Muscle of leg (tissue), 11 donors: ENCODE results near the gene DGKG. TPM values are rescaled to one million over a fixed set of nuclear protein-coding genes. Genes with fewer than 3 reads are reported as not detected.
A peak's percentile ranks its signal among the peaks of the same experiment; 100 is the strongest.

Experiments
- DNase-seq: peaks from one replicate; pipeline ENCODE4 v3.0.0; 2013
- H3K27ac ChIP-seq: one replicate; pipeline ENCODE4 v1.5.1; 2013; ENCODE audit warnings: mild to moderate bottlenecking, low read length, control low read depth
- H3K27me3 ChIP-seq: one replicate; pipeline ENCODE4 v1.6.1; 2013; ENCODE audit warnings: low read length; ENCODE audit not compliant: control insufficient read depth, insufficient read depth
- H3K36me3 ChIP-seq: one replicate; pipeline ENCODE4 v1.6.1; 2013; ENCODE audit warnings: low read length; ENCODE audit not compliant: control insufficient read depth, insufficient read depth
- H3K4me1 ChIP-seq: one replicate; pipeline ENCODE4 v1.6.1; 2013; ENCODE audit warnings: low read length; ENCODE audit not compliant: control insufficient read depth, insufficient read depth
- H3K4me3 ChIP-seq: one replicate; pipeline ENCODE4 v1.5.1; 2013; ENCODE audit warnings: low read length, control low read depth
- H3K9me3 ChIP-seq: replicated peaks from 2 replicates; pipeline ENCODE4 v1.6.1; 2013; ENCODE audit warnings: low read depth, low read length; ENCODE audit not compliant: control insufficient read depth
- WGBS: methylation state at CpG from one replicate; pipeline ENCODE4 v1.1.5; 2013; ENCODE audit warnings: missing lambda C conversion rate; ENCODE audit not compliant: insufficient coverage; 5-methylcytosine and 5-hydroxymethylcytosine counted together
- polyA plus RNA-seq, 8 donors: library from polyadenylated mRNA; unstranded; fragments of 120-200 nt; gene quantifications; one replicate each; pipeline versions ENCODE4 v1.2.1 to v1.2.3, GENCODE V29; 2013; ENCODE audit warnings: inconsistent platforms in 1 of 8, low replicate concordance in 1 of 8; ENCODE audit not compliant: insufficient read length in 8 of 8, insufficient read depth in 1 of 8
- total RNA-seq: library from RNA; stranded (reverse); fragments of 120-200 nt; gene quantifications from one replicate; pipeline ENCODE4 v1.2.4, GENCODE V29; 2013

Gene DGKG
- total and polyA plus RNA-seq, 9 donors, result 0.83 to 2.0 (median 1.6) TPM

- H3K9me3 ChIP-seq, result no peaks in the 10 kb centered on the region
- H3K27me3 ChIP-seq, result no peaks in the 10 kb centered on the region
- H3K27ac ChIP-seq, result no peak overlapping the region
- peaks cover 35% of the 10 kb centered on the region for H3K4me1 ChIP-seq
- H3K36me3 ChIP-seq, result no peaks in the 10 kb centered on the region
- peak; percentile 46 for DNase-seq
- 33% methylated on average over 1 of the region's 4 CpGs for WGBS
- H3K4me3 ChIP-seq, result no peak overlapping the region
Observed at GRCh38 chr3:186213946-186214345, 148.1 kb downstream of the DGKG start.

DNA sequence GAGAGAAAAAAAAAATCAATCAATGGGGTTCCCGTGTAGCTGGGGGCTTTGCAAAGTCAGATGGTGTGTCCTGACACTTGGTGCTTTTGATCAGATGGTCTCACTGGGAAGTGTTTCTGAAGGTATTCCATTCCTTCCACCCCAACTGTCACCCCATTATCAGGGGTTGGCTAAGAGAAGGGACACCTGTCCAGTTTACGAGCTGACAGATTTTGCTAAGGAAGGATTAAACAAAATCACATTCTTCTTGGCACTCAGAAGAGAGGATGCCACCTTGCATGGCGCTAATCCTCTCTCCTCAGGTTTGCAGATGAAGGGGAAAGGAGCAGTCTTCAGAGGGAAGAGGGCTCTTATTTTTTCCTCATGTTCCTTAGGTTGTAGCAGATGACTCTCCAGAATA is 149.4 kb downstream of the DGKG start:
- Histone ChIP-seq H3K36me3 (no peaks in the 10 kb centered on the region), H3K4me1 (peaks cover 32% of the 10 kb centered on the region), H3K9me3 (no peaks in the 10 kb centered on the region), H3K4me3 (no peak overlapping the region), H3K27ac (no peak overlapping the region), H3K27me3 (no peaks in the 10 kb centered on the region)
- DNase-seq, result no peak
- WGBS, result no CpG with 5 or more reads among the region's 3 CpGs

GRCh38 chr3:186210852-186211500 is 151.1 kb downstream of the DGKG start:
- peaks cover 31% of the 10 kb centered on the region for H3K4me1 ChIP-seq
- DNase-seq, result no peak
- no peaks in the 10 kb centered on the region for H3K36me3 ChIP-seq
- H3K27ac ChIP-seq, result peak overlapping the region; percentile 84
- H3K27me3 ChIP-seq, result no peaks in the 10 kb centered on the region
- 70% methylated on average over 7 of the region's 9 CpGs for WGBS
- no peaks in the 10 kb centered on the region for H3K9me3 ChIP-seq
- H3K4me3 ChIP-seq, result no peak overlapping the region

GRCh38 chr3:186209810-186210752 is 152.0 kb downstream of the DGKG start:
- Histone ChIP-seq H3K4me1 (peaks cover 31% of the 10 kb centered on the region), H3K27me3 (no peaks in the 10 kb centered on the region), H3K27ac (peak overlapping the region; percentile 84), H3K4me3 (no peak overlapping the region), H3K9me3 (no peaks in the 10 kb centered on the region), H3K36me3 (no peaks in the 10 kb centered on the region)
- 14% methylated on average over 15 of the region's 20 CpGs for WGBS
- peak; percentile 96 for DNase-seq

DNA sequence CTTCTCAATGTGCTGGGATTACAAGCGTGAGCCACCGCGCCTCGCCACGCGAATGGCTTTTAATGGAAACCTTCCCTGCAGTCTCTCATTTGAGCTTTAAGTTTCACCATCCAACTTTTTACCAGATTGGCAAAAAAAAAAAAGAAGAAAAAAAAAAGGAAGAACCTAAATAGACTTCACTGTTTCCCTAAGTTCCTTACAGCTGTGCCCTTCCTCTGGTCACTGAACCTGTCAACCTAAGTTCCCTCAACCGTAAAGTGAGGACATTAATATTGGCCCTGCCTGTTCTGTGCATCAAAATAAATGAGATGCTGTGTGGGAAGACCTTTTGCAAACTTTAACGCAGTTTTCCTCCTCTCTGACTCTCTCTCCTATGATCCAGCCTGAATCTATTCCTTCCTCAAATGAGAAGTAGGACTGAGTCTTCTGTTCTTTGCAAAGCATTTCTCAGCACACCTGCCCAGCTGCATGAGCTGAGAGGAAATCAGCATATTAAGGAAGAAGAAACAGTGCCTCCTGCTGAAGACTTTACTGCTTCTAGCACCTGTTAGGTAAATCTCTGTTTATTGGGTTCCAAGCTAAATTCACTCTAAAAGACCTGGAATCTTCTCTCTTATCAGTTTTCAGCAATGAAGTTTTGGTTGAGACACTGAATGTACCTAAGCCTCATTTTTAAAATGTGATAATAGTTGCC is 153.6 kb downstream of the DGKG start:
- DNase-seq, result no peak
- H3K9me3 ChIP-seq, result no peaks in the 10 kb centered on the region
- no peaks in the 10 kb centered on the region for H3K27me3 ChIP-seq
- H3K27ac ChIP-seq, result no peak overlapping the region
- peaks cover 29% of the 10 kb centered on the region for H3K4me1 ChIP-seq
- H3K36me3 ChIP-seq, result no peaks in the 10 kb centered on the region
- H3K4me3 ChIP-seq, result no peak overlapping the region
- no CpG with 5 or more reads among the region's 8 CpGs for WGBS

GRCh38 chr3:186207515-186207914 is 154.5 kb downstream of the DGKG start:
- Histone ChIP-seq H3K27ac (no peak overlapping the region), H3K27me3 (no peaks in the 10 kb centered on the region), H3K9me3 (no peaks in the 10 kb centered on the region), H3K36me3 (no peaks in the 10 kb centered on the region), H3K4me3 (no peak overlapping the region), H3K4me1 (peaks cover 26% of the 10 kb centered on the region)
- 80% methylated on average over 3 of the region's 3 CpGs for WGBS
- no peak for DNase-seq

DNA sequence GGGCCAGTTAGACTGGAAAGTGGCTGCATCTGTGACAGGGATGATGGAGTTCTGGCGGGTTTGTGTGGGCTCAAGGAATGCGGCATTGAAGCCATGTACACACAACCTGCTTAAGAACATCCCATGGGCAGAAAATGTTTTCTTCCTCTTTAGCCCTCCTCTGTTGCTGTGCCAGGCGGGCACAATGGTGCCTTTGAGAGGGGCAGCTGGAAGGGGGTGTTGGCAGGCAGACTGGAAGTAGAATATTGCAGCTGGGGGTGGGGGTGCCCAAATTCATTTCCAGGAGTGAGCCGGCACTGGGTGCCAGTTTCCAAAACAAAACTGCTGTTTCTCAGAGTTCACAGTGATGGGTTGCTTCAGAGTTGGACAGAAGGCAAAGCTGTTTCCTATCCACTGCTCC is 161.3 kb downstream of the DGKG start:
- peak; percentile 82 for DNase-seq
- Histone ChIP-seq H3K4me3 (no peak overlapping the region), H3K9me3 (no peaks in the 10 kb centered on the region), H3K4me1 (peaks cover 12% of the 10 kb centered on the region), H3K27me3 (peaks cover 5% of the 10 kb centered on the region), H3K36me3 (no peaks in the 10 kb centered on the region), H3K27ac (peak overlapping the region; percentile 67)
- WGBS, result 100% methylated on average over 1 of the region's 4 CpGs

GRCh38 chr3:186198442-186198841 is 163.6 kb downstream of the DGKG start:
- Histone ChIP-seq H3K9me3 (no peaks in the 10 kb centered on the region), H3K4me3 (no peak overlapping the region), H3K27me3 (peaks cover 20% of the 10 kb centered on the region), H3K27ac (no peak overlapping the region), H3K36me3 (no peaks in the 10 kb centered on the region), H3K4me1 (peaks cover 21% of the 10 kb centered on the region)
- no peak for DNase-seq
- WGBS, result 77% methylated on average over 2 of the region's 2 CpGs

GRCh38 chr3:186194451-186194811 is 167.6 kb downstream of the DGKG start:
- H3K4me3 ChIP-seq, result no peak overlapping the region
- no peaks in the 10 kb centered on the region for H3K9me3 ChIP-seq
- H3K27ac ChIP-seq, result no peak overlapping the region
- H3K27me3 ChIP-seq, result peaks cover 33% of the 10 kb centered on the region
- DNase-seq, result no peak
- no peaks in the 10 kb centered on the region for H3K36me3 ChIP-seq
- peaks cover 17% of the 10 kb centered on the region for H3K4me1 ChIP-seq
- WGBS, result 11% methylated on average over 5 of the region's 10 CpGs
